ENCODE results near the gene POLN. TPM values are rescaled to one million over a fixed set of nuclear protein-coding genes. Genes with fewer than 3 reads are reported as not detected.
A peak's percentile ranks its signal among the peaks of the same experiment; 100 is the strongest.

The POLN gene
- total RNA-seq, 2 donors from 2014 or later, result 2.8 to 2.9 TPM

- peak; percentile 35 for DNase-seq
- Mint-ChIP-seq H3K36me3 (ENCODE audit: low read depth) (no peaks in the 10 kb centered on the region), H3K9me3 (no peaks in the 10 kb centered on the region), H3K4me1 (no peaks in the 10 kb centered on the region), H3K4me3 (no peak overlapping the region), H3K27ac (no peak overlapping the region), H3K27me3 (ENCODE audit: insufficient read depth) (no peaks in the 10 kb centered on the region)
- Histone ChIP-seq H3K27ac (ENCODE audit: low read depth, low read length) (no peak overlapping the region), H3K9me3 (ENCODE audit: control insufficient read depth, low read length) (no peaks in the 10 kb centered on the region), H3K4me1 (ENCODE audit: control insufficient read depth, insufficient read depth, low read length) (peaks cover 3% of the 10 kb centered on the region), H3K36me3 (ENCODE audit: control insufficient read depth, insufficient read depth, low read length) (no peaks in the 10 kb centered on the region), H3K27me3 (ENCODE audit: control insufficient read depth, insufficient read depth, low read length, poor library complexity, severe bottlenecking) (no peaks in the 10 kb centered on the region), H3K9ac (ENCODE audit: extremely low read depth, low read length, poor library complexity, severe bottlenecking) (no peak overlapping the region), H3K4me3 (ENCODE audit: low read length) (no peak overlapping the region)
- TF ChIP-seq CTCF (conservative IDR thresholded peaks at IDR 0.05), result no peak
- 86 to 90% methylated on average over 14 to 26 of the region's 26 CpGs for WGBS, 2 experiments (ENCODE audit: insufficient coverage in 1 of 2, insufficient read length in 1 of 2)
Observed at GRCh38 chr4:2067446-2068197, 174.3 kb downstream of the POLN start.

GRCh38 chr4:2066571-2067445 is 175.1 kb downstream of the POLN start:
- Histone ChIP-seq H3K27ac (ENCODE audit: low read depth, low read length) (no peak overlapping the region), H3K27me3 (ENCODE audit: control insufficient read depth, insufficient read depth, low read length, poor library complexity, severe bottlenecking) (peaks cover 6% of the 10 kb centered on the region), H3K4me1 (ENCODE audit: control insufficient read depth, insufficient read depth, low read length) (peaks cover 3% of the 10 kb centered on the region), H3K4me3 (ENCODE audit: low read length) (no peak overlapping the region), H3K36me3 (ENCODE audit: control insufficient read depth, insufficient read depth, low read length) (no peaks in the 10 kb centered on the region), H3K9ac (ENCODE audit: extremely low read depth, low read length, poor library complexity, severe bottlenecking) (no peak overlapping the region), H3K9me3 (ENCODE audit: control insufficient read depth, low read length) (no peaks in the 10 kb centered on the region)
- Mint-ChIP-seq H3K27me3 (ENCODE audit: insufficient read depth) (peaks cover 5% of the 10 kb centered on the region), H3K4me1 (no peaks in the 10 kb centered on the region), H3K9me3 (no peaks in the 10 kb centered on the region), H3K4me3 (no peak overlapping the region), H3K27ac (no peak overlapping the region), H3K36me3 (ENCODE audit: low read depth) (no peaks in the 10 kb centered on the region)
- DNase-seq, result peak; percentile 49
- WGBS, 2 experiments (ENCODE audit: insufficient coverage in 1 of 2, insufficient read length in 1 of 2), result 91 to 100% methylated on average over 9 to 29 of the region's 29 CpGs
- no peak for TF ChIP-seq CTCF (conservative IDR thresholded peaks at IDR 0.05)

- no peaks in the 10 kb centered on the region for H3K4me1 ChIP-seq (ENCODE audit: control insufficient read depth, insufficient read depth, low read length)
- 89 to 95% methylated on average over 10 to 15 of the region's 15 CpGs for WGBS, 2 experiments (ENCODE audit: insufficient coverage in 1 of 2, insufficient read length in 1 of 2)
- peaks cover 14% of the 10 kb centered on the region for H3K27me3 ChIP-seq (ENCODE audit: control insufficient read depth, insufficient read depth, low read length, poor library complexity, severe bottlenecking)
- Mint-ChIP-seq H3K27ac (no peak overlapping the region), H3K4me3 (no peak overlapping the region), H3K36me3 (ENCODE audit: low read depth) (no peaks in the 10 kb centered on the region), H3K27me3 (ENCODE audit: insufficient read depth) (peaks cover 9% of the 10 kb centered on the region), H3K4me1 (no peaks in the 10 kb centered on the region), H3K9me3 (no peaks in the 10 kb centered on the region)
- H3K4me3 ChIP-seq (ENCODE audit: low read length), result no peak overlapping the region
- DNase-seq, result peak; percentile 32
- H3K36me3 ChIP-seq (ENCODE audit: control insufficient read depth, insufficient read depth, low read length), result no peaks in the 10 kb centered on the region
- H3K9ac ChIP-seq (ENCODE audit: extremely low read depth, low read length, poor library complexity, severe bottlenecking), result no peak overlapping the region
- H3K9me3 ChIP-seq (ENCODE audit: control insufficient read depth, low read length), result no peaks in the 10 kb centered on the region
- H3K27ac ChIP-seq (ENCODE audit: low read depth, low read length), result no peak overlapping the region
- no peak for TF ChIP-seq CTCF (conservative IDR thresholded peaks at IDR 0.05)
Observed at GRCh38 chr4:2066011-2066551, 175.8 kb downstream of the POLN start.

Data from endodermal cell (in vitro differentiated cells).